Epidermal melanocyte (primary cell): ENCODE results near the gene GNAI1.

Experiments used
- DNase-seq: peaks from one replicate; pipeline ENCODE4 v3.0.0; 2011; ENCODE audit warnings: low spot score; ENCODE audit not compliant: insufficient read length

GNAI1 gene

GRCh38 chr7:80132594-80132993 is 2.0 kb upstream of the GNAI1 start:
- DNase-seq: no peak

GRCh38 chr7:80133361-80134114 is 1.1 kb upstream of the GNAI1 start:
- no peak for DNase-seq

GRCh38 chr7:80134115-80134535 is 506 bp upstream of the GNAI1 start:
- DNase-seq: no peak

GRCh38 chr7:80135309-80136104 is 876 bp downstream of the GNAI1 start:
- DNase-seq: no peak

- no peak for DNase-seq
Observed at GRCh38 chr7:80136261-80137055, 1.8 kb downstream of the GNAI1 start.

GRCh38 chr7:80137410-80137809 is 2.8 kb downstream of the GNAI1 start:
- no peak for DNase-seq

GRCh38 chr7:80139236-80139635 is 4.6 kb downstream of the GNAI1 start:
- DNase-seq: no peak

- DNase-seq: no peak
Observed at GRCh38 chr7:80140388-80140787, 5.8 kb downstream of the GNAI1 start.

- no peak for DNase-seq
Observed at GRCh38 chr7:80141376-80141775, 6.7 kb downstream of the GNAI1 start.

GRCh38 chr7:80142853-80143580 is 8.4 kb downstream of the GNAI1 start:
- no peak for DNase-seq

- no peak for DNase-seq
Observed at GRCh38 chr7:80145780-80146422, 11.3 kb downstream of the GNAI1 start.

- DNase-seq: no peak
Observed at GRCh38 chr7:80146545-80147182, 12.0 kb downstream of the GNAI1 start.

- no peak for DNase-seq
Observed at GRCh38 chr7:80147543-80148391, 13.1 kb downstream of the GNAI1 start.

GRCh38 chr7:80150611-80151273 is 16.1 kb downstream of the GNAI1 start:
- DNase-seq: no peak

- DNase-seq: no peak
Observed at GRCh38 chr7:80151274-80151665, 16.6 kb downstream of the GNAI1 start.

GRCh38 chr7:80153446-80153845 is 18.8 kb downstream of the GNAI1 start:
- no peak for DNase-seq

- no peak for DNase-seq
Observed at GRCh38 chr7:80154656-80155333, 20.2 kb downstream of the GNAI1 start.

- DNase-seq: no peak
Observed at GRCh38 chr7:80155374-80155773, 20.7 kb downstream of the GNAI1 start.
